DMS114 treated with DMSO at 0.1 percent for 48 hours (cell line): Measurements from ENCODE around the gene PLEKHN1.
A peak's percentile ranks its signal among the peaks of the same experiment; 100 is the strongest.
"Not testable (repeated sequence)": the region's sequence is repeated elsewhere in the genome, so short reads cannot be mapped to it uniquely, and the experiment has no call there.

Source experiments
- DNase-seq: peaks from one replicate; lab custom pipeline; 2025; ENCODE audit not compliant: unreplicated experiment; lab: John Stamatoyannopoulos, UW

The PLEKHN1 gene

GRCh38 chr1:942411-942821, 23.9 kb upstream of the PLEKHN1 start:
- DNase-seq = no peak

GRCh38 chr1:942864-943533, 23.3 kb upstream of the PLEKHN1 start:
- no peak for DNase-seq

- no peak for DNase-seq
Measured at GRCh38 chr1:943545-944340, 22.5 kb upstream of the PLEKHN1 start.

- peak; percentile 30 for DNase-seq
Measured at GRCh38 chr1:944341-945325, 21.6 kb upstream of the PLEKHN1 start.

- no peak for DNase-seq
Measured at GRCh38 chr1:945688-946556, 20.4 kb upstream of the PLEKHN1 start.

GRCh38 chr1:946811-947210, 19.5 kb upstream of the PLEKHN1 start:
- not testable (repeated sequence) for DNase-seq

- DNase-seq = no peak
Measured at GRCh38 chr1:947958-948357, 18.3 kb upstream of the PLEKHN1 start.

- DNase-seq = no peak
Measured at GRCh38 chr1:950268-950667, 16.0 kb upstream of the PLEKHN1 start.

GRCh38 chr1:950881-951280, 15.4 kb upstream of the PLEKHN1 start:
- DNase-seq = no peak

GRCh38 chr1:951364-951763, 14.9 kb upstream of the PLEKHN1 start:
- no peak for DNase-seq

GRCh38 chr1:952201-952600, 14.1 kb upstream of the PLEKHN1 start:
- no peak for DNase-seq

GRCh38 chr1:952603-953002, 13.7 kb upstream of the PLEKHN1 start:
- no peak for DNase-seq

GRCh38 chr1:953524-954320, 12.6 kb upstream of the PLEKHN1 start:
- no peak for DNase-seq

GRCh38 chr1:954927-955326, 11.4 kb upstream of the PLEKHN1 start:
- no peak for DNase-seq

- no peak for DNase-seq
Measured at GRCh38 chr1:955474-955873, 10.8 kb upstream of the PLEKHN1 start.

GRCh38 chr1:956636-957035, 9.6 kb upstream of the PLEKHN1 start:
- DNase-seq = no peak

GRCh38 chr1:958823-959730, 7.2 kb upstream of the PLEKHN1 start, which contains the start of gene NOC2L:
NOC2L (minus strand) TSS chr1:959256; CDS start chr1:959240, 16 bp downstream.
- peak; percentile 80 for DNase-seq

- no peak for DNase-seq
Measured at GRCh38 chr1:959731-960362, 6.4 kb upstream of the PLEKHN1 start.
